HepG2 (cell line): ENCODE results near the gene EPDR1. TPM values are rescaled to one million over a fixed set of nuclear protein-coding genes. Genes with fewer than 3 reads are reported as not detected.

Source experiments
- ATF7-NPFF ChIP-seq: sonication (generic); formaldehyde crosslinking; IDR thresholded peaks from 2 replicates; pipeline ENCODE4 v1.8.1; 2023; ENCODE audit warnings: mild to moderate bottlenecking, low read depth, missing genetic modification reagents, moderate library complexity
- HDAC1 ChIP-seq: sonication (generic); formaldehyde crosslinking; IDR thresholded peaks from 2 replicates; pipeline ENCODE4 v1.5.1; 2020; ENCODE audit warnings: mild to moderate bottlenecking, missing genetic modification reagents
- HNRNPL ChIP-seq: fragments of 200-400 bp; formaldehyde crosslinking; IDR thresholded peaks from 2 replicates; pipeline ENCODE4 v1.6.1; 2017; ENCODE audit warnings: mild to moderate bottlenecking, low read depth, low read length
- NCOA1 ChIP-seq: sonication (generic); formaldehyde crosslinking; IDR thresholded peaks from 2 replicates; pipeline ENCODE4 v1.9.0; 2021; ENCODE audit warnings: missing genetic modification reagents
- NFYC ChIP-seq: IDR thresholded peaks from 2 replicates; pipeline ENCODE4 v1.6.1; 2016; ENCODE audit warnings: missing genetic modification reagents, missing compliant biosample characterization
- RERE ChIP-seq: IDR thresholded peaks from 2 replicates; pipeline ENCODE4 v1.6.1; 2016; ENCODE audit warnings: low read depth, missing genetic modification reagents, missing compliant biosample characterization
- REST ChIP-seq, 2 experiments: IDR thresholded peaks; 2 replicates each; pipeline ENCODE4 v1.6.1; 2011 to 2012; ENCODE audit warnings: low read length in 2 of 2, borderline replicate concordance in 1 of 2, low read depth in 1 of 2, mild to moderate bottlenecking in 1 of 2, moderate library complexity in 1 of 2
- RFXANK ChIP-seq: IDR thresholded peaks from 2 replicates; pipeline ENCODE4 v1.6.1; 2016
- ZBTB3 ChIP-seq: sonication (generic); formaldehyde crosslinking; IDR thresholded peaks from 2 replicates; pipeline ENCODE4 v1.4.0; 2020; ENCODE audit warnings: low read depth, mild to moderate bottlenecking, moderate library complexity, missing genetic modification reagents, borderline replicate concordance
- ZMAT5 ChIP-seq: sonication (generic); formaldehyde crosslinking; IDR thresholded peaks from 2 replicates; pipeline ENCODE4 v1.5.0; 2020; ENCODE audit warnings: mild to moderate bottlenecking, low read depth, missing genetic modification reagents, borderline replicate concordance
- ZNF281 ChIP-seq: sonication (generic); formaldehyde crosslinking; IDR thresholded peaks from 2 replicates; pipeline ENCODE4 v1.4.0; 2020; ENCODE audit warnings: missing genetic modification reagents, borderline replicate concordance
- ZNF619 ChIP-seq: sonication (generic); formaldehyde crosslinking; IDR thresholded peaks from 2 replicates; pipeline ENCODE4 v1.4.0; 2020; ENCODE audit warnings: mild to moderate bottlenecking, missing genetic modification reagents
- ZNF776 ChIP-seq: sonication (generic); formaldehyde crosslinking; IDR thresholded peaks from 2 replicates; pipeline ENCODE4 v1.4.0; 2020; ENCODE audit warnings: mild to moderate bottlenecking, missing genetic modification reagents
- ZNF83 ChIP-seq: sonication (generic); formaldehyde crosslinking; IDR thresholded peaks from 2 replicates; pipeline ENCODE4 v1.4.0; 2020; ENCODE audit warnings: missing genetic modification reagents, mild to moderate bottlenecking, borderline replicate concordance
- polyA plus RNA-seq, 8 experiments: library from polyadenylated mRNA; depleted of rRNA in 3 of 8; stranded (reverse) in 7 of 8; unstranded in 1 of 8; fragments of >200 nt; fragmentation: Illumina TruSeq in 4 of 8; extraction: Trizol in 4 of 8; gene quantifications; 2 replicates each; pipeline versions ENCODE4 v1.2.1 to v1.2.3, GENCODE V29; 2011 to 2016; ENCODE audit warnings: low read depth in 4 of 8, missing spikeins in 1 of 8, mixed read lengths in 1 of 8; ENCODE audit not compliant: insufficient read depth in 1 of 8
- total RNA-seq, 5 experiments: library from RNA; depleted of rRNA; stranded (reverse); fragments of >200 nt; fragmentation: Illumina TruSeq; extraction: Trizol; gene quantifications; 2 replicates each; pipeline ENCODE4 v1.2.3, GENCODE V29; 2016; ENCODE audit warnings: low read depth in 1 of 5

The EPDR1 gene
- total and polyA plus RNA-seq, 2 of the 13 experiments (the other 11 are each of a cell fraction or from before 2014, with no cell fraction given), result 38.3 to 50.2 TPM

- TF ChIP-seq RERE (CRISPR knock-in tag) (no peak), ZNF281 (peak; percentile 52; the same call in 1 of the 2 replicates), ATF7-NPFF (CRISPR knock-in tag) (0 out of 2 replicates have a peak, but pooled peaks have one; percentile 39), ZNF776 (no peak), ZMAT5 (CRISPR knock-in tag) (no peak), ZNF83 (CRISPR knock-in tag) (no peak), NFYC (CRISPR knock-in tag) (no peak), HDAC1 (CRISPR knock-in tag) (peak; percentile 13), ZBTB3 (no peak), REST (IDR thresholded peaks at IDR 0.05; ENCODE audit: borderline replicate concordance in 1 of 2, low read depth in 1 of 2, low read length in 2 of 2) (no peak; a peak in 1 of 4 replicates), HNRNPL (peak; percentile 18; the same call in 1 of the 2 replicates), ZNF619 (CRISPR knock-in tag) (no peak), NCOA1 (no peak), RFXANK (CRISPR knock-in tag) (no peak)
Observed at GRCh38 chr7:37916673-37917660, 3.5 kb upstream of the EPDR1 start, which contains the start of gene SFRP4 (continued).
